ENCODE results near the gene SYNE2.
"Not testable (repeated sequence)": the region's sequence is repeated elsewhere in the genome, so short reads cannot be mapped to it uniquely, and the experiment has no call there.

Gene SYNE2

DNA sequence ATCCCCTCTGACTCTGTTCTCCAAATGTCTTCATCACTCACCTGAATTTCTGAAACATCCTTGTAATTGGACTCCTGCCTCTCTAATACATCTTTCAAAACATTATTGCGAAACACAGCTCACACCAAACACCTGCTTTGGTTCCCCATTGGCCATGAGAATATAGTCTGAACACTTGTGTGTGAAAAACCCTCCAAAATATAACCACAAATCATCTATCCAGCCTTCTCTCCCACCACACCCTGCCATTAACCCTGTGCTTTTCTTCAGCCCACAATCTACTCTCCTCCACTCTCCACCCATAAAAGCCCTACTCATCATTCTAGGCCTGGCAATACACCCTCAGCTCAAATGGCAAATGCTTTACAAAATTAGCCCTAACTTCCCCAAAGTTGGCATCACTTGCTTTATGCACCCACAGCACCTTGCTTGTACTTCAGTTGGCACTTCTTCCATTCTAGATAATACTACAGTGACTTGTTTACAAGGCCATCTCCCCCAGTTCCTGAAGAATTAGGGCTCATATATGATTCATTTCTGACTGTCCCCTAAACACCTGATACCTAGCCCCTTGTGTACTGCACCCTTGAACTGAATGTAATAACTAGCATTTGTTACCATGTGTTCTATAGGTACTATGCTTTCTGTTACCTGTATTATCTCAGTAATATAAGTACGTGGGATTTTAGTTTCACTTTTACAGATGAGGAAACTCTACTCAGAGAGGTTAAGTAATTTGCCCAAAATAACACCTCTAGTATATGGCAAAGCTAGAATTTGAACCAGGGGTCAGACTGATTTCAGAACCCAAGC lies 17.3 kb downstream of the SYNE2 start:
- DNase-seq (ENCODE audit: low spot score): not testable (repeated sequence)

GRCh38 chr14:63870753-63871037 lies 17.9 kb downstream of the SYNE2 start:
- DNase-seq (ENCODE audit: low spot score): not testable (repeated sequence)

- DNase-seq (ENCODE audit: low spot score): no peak
Observed at GRCh38 chr14:63874223-63874622, 21.4 kb downstream of the SYNE2 start.

DNA sequence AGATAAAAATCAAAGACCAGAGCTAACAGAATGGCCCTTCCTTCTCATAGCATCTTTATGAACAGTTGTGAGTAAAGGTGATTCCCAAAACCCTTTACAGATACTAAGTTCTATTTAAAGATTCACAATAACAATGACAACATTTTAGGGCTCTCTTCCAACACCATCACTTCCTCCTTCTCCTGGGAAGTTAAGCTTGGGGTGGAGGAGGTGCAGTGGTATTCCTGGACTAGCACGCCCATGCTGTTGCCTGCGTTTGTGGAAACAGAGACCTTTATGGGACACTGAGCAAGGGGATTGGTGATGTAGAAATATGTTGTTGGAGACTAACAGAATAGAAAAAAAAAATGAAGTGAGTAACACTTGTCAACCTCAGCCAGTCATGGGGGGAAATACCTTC lies 22.5 kb downstream of the SYNE2 start:
- no peak for DNase-seq (ENCODE audit: low spot score)

- DNase-seq (ENCODE audit: low spot score): no peak
Observed at GRCh38 chr14:63877550-63877939, 24.7 kb downstream of the SYNE2 start.

DNA sequence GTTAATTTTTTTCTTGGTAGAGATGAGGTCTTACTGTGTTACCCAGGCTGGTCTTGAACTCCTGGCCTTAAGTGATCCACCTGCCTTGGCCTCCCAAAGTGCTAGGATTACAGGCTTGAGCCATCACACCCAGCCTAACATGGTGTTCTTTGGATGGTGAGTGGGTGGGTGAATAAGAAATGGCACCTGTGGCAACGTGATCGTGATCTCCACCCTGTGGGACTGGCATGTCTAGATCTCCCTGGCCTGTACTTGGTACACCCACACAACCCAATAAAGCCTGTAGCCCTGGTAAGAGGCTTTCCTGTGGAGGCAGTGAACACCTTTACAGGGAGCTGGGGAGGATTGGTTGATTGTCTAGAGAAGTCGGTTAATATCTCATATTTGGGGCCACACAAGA lies 25.2 kb downstream of the SYNE2 start:
- DNase-seq (ENCODE audit: low spot score): no peak

DNA sequence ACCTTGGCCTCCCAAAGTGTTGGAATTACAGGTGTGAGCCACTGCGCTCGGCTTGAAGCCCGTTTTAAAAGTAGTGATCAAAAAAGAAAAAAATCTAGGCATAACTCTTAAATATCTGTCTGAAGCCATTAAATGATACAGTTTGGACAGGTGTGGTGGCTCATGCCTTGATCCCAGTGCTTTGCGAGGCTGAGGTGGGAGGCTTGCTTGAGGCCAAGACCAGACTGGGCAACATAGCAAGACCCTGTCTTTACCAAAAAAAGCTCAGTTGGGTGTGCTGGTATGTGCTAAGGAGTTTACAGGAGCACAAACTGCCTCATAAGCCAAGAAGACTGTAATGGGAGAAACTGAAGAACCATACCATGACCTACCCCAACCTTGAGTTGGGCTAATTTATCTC lies 26.0 kb downstream of the SYNE2 start:
- no peak for DNase-seq (ENCODE audit: low spot score)

DNA sequence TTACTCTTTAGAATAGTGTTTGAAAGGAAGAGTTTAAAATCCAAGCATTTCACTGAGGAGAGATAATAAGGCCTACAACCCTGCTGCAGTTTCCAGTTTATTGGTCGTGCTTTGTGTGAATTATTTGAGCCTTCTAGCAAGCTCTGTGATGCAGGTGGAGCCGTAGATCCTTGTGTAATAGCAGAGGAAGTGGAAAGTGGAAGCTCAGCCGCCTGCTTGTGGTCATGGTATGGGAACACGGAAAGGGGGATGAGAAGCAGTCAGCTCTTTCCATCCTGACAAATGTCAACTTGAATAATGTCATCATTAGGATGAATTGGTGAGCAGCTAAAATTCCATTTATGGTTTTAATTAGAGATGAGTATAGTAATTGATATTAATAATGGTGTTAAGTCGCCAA lies 29.1 kb downstream of the SYNE2 start:
- DNase-seq (ENCODE audit: low spot score): no peak

DNA sequence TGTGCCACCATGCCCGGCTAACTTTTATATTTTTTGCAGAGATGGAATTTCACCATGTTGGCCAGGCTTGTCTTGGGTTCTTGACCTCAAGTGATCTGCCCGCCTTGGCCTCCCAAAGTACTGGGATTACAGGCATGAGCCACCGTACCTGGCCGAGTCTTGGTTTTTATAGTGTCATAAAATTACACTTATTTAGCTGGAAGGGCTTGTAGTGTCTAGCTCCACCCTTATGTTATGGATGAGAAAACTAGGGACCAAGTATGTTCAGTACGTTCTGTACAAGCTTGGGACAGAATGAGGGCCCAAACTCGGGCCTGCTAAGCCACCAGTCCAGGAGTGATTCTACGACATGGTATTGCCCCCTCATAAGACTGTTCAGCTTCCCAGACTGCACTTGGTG lies 35.1 kb downstream of the SYNE2 start:
- no peak for DNase-seq (ENCODE audit: low spot score)

DNA sequence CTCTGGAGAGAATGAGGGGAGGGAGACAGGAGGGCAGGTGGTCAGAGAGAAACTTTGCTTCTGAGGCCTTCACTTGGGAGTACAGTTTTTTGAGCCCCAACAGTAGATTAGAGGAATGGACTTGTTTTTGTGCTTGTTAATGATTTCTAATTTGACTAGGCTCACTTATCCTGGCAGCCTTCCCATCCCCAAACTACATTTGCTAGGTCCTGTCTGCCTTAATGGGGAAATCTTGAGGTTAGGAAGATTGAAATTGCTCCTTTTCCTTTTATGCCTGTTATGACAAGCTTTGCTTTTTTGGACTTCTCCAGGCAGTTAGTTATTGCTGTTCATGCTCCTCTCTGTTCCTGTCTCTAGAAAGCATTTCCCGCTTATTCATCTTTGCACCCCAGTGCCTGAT lies 37.7 kb downstream of the SYNE2 start:
- DNase-seq (ENCODE audit: low spot score): peak; percentile 18

DNA sequence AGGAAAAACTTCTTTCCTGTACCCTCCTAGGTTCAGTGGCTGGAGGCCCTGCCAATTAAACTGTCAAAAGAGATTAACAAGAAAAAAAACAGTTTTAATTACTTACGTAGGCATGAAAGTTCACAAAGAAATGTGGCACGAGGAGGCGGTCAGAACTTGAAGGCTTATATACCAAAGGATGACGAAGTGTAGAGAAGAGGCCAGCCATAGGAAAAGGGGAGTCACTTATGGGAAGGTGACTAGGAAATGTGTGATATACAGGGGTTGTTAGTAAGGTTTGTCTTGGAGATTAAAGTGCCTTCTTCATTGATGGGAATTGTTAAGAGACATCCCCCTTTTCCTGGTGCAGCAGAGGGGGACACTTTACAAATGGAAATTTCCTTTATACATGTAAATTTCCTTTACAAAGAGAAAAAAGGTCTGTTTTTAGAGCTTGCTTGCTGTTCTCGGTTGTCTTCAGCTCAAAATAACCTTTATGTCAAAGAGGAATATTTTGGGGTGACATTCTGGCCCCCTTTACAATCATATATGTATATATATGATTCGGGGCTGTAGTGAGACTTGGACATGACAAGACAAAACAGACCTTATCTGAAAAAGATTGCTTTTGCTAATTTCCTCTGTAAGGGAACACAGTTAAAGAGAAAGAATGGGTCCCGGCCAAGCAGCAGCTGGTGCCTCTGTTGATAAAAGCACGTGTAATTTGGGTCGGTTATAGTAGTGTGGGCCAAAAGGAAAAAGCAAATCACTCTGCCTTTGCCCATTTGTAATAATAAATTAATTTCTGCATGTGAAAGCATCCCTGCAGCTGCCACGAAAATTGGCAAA lies 38.6 kb downstream of the SYNE2 start:
- DNase-seq (ENCODE audit: low spot score): peak; percentile 59

GRCh38 chr14:63892265-63892664 lies 39.5 kb downstream of the SYNE2 start:
- no peak for DNase-seq (ENCODE audit: low spot score)

GRCh38 chr14:63893701-63894458 lies 41.1 kb downstream of the SYNE2 start:
- peak; percentile 39 for DNase-seq (ENCODE audit: low spot score)

DNA sequence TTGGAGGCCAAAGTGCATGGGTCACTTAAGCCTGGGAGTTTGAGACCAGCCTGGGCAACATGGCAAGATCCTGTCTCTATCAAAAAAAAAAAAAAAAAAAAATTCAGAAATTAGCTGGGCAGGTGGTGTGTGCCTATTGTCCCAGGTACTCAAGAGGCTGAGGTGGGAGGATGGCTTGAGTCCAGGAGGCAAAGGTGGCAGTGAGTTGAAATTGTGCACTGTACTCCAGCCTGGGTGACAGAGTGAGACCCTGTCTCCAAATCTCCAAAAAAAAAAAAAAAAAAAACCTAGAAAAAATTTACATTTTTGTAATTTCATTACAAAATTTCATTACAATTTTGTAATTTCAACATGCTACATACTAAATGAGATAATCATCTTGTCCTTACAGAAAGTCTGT lies 42.7 kb downstream of the SYNE2 start:
- no peak for DNase-seq (ENCODE audit: low spot score)

DNA sequence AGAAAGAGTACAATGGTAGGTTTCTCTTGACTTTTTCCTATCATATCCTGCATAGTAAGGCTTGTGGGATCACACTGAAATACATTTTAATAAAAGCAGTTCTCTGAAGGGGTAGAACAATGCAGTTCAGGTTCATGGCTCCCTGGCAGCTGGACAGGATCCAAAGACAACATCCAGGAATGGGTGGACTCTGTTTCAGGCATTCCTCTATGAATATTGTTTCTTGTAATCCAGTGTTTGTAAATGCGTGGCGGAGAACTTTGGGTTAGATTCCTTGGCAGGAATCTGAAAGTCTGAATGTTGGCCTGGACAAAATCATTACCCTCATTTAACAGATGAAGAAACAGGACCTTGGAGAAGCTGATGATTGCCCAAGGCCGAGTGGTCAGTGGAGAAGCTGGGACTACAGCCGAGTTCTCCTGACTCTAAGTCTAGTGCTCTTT lies 43.5 kb downstream of the SYNE2 start:
- no peak for DNase-seq (ENCODE audit: low spot score)

GRCh38 chr14:63897721-63898163 lies 44.9 kb downstream of the SYNE2 start:
- no peak for DNase-seq (ENCODE audit: low spot score)

DNA sequence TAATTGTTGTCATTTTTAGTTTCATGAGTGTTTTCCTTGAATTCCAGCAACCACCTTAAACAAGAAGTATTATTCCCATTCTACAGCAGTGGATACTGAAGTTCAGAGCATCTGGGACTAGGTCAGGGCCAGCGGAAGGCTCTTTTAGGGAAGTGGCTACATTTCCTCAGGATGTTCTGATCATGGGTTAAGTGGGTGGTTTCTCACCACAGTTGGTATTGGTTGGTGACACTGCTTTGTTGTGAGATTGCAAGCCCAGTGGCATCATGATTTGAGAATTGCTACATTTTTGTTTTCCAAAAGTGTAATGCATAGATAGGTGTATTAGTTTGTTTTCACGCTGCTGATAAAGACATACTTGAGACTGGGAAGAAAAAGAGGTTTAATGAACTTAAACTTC lies 47.1 kb downstream of the SYNE2 start:
- DNase-seq (ENCODE audit: low spot score): no peak

- no peak for DNase-seq (ENCODE audit: low spot score)
Observed at GRCh38 chr14:63901434-63902085, 48.8 kb downstream of the SYNE2 start.

DNA sequence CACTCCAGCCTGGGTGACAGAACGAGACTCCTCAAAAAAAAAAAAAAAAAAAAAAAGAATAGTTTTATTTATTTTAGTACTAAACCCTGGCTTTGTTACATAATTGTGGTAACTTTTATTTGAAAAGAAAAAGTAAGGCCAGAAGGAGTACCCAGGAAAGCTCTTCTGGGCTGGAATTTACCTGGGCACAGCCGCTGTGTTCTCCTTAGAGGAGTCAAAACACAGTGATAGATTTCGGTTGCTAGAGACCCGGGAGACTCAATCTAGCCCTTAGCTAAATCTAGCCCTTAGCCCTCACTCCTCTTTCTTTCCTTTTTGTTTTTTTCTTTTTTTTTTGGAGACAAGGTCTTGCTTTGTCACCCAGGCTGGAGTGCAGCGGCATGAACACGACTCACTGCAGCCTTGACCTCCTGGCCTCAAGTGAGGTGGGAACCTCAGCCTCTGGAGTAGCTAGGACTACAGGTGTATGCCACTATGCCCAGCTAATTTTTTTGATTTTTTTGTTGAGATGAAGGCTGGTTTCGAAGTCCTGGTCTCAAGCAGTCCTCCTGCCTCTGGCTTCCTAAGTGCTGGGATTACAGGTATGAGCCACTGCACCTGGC lies 49.7 kb downstream of the SYNE2 start:
- DNase-seq (ENCODE audit: low spot score): no peak

- DNase-seq (ENCODE audit: low spot score): no peak
Observed at GRCh38 chr14:63904724-63905123, 51.9 kb downstream of the SYNE2 start.

- DNase-seq (ENCODE audit: low spot score): no peak
Observed at GRCh38 chr14:63905370-63905769, 52.6 kb downstream of the SYNE2 start.

All from cerebellar cortex (tissue), 1 donor.